ENCODE data around the gene ULK1. TPM values are rescaled to one million over a fixed set of nuclear protein-coding genes. Genes with fewer than 3 reads are reported as not detected.
A peak's percentile ranks its signal among the peaks of the same experiment; 100 is the strongest.

The ULK1 gene
- total RNA-seq, 1 donor from 2014 or later = 80.7 TPM

GRCh38 chr12:131908092-131909080 is 14.0 kb downstream of the ULK1 start:
- no peak for DNase-seq (ENCODE audit: low spot score)

DNA sequence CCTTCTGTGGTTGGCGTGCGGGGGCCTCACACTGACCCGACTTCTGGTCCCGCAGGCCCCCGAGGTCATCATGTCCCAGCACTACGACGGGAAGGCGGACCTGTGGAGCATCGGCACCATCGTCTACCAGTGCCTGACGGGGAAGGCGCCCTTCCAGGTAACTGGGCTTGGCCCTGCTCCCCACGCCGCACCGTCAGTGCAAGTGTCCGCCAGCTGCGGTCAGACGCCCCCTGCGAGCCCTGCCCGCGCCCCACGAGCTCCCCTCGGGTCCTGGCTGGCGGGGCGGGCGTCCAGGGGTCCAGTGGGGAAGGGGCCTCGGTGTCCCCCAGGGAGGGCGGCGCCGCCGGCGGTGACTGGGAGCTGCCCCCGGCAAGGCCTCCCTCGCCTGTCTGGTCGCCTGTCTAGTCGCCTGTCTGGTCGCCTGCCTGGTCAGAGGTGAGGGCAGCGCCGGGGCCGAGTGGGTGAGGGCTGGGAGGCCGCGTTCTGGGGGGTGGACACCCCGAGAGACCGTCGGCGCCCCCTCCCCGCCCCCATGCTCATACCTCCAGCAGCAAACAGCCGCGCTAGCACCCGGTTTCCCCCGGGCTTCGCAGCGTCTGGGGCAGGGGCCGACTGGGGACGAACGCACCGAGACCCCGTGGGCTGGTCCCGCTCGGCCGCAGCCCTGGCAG is 14.8 kb downstream of the ULK1 start:
- no peak for DNase-seq (ENCODE audit: low spot score)

DNA sequence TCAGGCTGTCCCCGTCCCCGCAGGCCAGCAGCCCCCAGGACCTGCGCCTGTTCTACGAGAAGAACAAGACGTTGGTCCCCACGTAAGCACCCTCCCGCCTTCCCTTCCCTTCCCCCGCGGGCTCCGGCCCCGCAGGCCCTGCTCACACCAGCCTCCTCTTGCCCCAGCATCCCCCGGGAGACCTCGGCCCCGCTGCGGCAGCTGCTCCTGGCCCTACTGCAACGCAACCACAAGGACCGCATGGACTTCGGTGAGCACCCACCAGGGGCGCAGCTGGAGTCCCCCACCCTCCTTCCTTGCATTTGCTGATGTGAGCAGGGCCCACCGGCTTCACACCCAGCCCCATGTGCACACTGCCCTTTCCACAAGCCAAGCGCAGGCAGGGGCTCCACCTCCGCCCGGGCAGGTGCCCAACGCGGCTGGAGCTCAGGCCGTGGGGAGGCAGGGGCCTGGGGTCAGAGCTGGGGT is 15.4 kb downstream of the ULK1 start:
- DNase-seq (ENCODE audit: low spot score) = no peak

- DNase-seq (ENCODE audit: low spot score) = no peak
These were observed 16.0 kb downstream of the ULK1 start for GRCh38 chr12:131910302-131911027.

- no peak for DNase-seq (ENCODE audit: low spot score)
These were observed 16.7 kb downstream of the ULK1 start for GRCh38 chr12:131911028-131911650.

DNA sequence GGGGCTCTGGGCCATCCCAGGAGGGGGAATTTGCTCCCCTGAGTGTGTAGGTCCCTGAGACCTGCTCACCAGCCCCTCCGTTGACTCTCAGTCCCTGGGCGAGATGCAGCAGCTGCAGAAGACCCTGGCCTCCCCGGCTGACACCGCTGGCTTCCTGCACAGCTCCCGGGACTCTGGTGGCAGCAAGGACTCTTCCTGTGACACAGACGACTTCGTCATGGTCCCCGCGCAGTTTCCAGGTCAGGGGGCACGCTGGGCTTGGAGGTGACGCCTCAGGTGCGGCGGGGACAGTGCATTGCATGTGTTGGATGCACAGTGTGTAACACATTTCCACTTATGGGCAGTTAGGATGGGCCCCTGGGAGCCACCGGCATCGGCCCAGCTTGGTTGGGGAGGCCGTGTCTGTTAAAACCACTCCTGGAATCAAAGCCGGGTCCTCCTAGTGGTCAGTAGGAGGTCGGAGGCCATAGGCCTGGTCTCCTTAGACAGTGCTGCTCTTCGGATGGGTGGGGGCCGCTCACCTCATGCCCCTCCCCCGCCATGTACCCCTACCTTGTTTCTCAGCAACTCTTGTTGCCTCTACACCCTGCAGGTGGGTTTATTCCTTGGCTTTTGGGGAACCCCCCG is 17.5 kb downstream of the ULK1 start:
- DNase-seq (ENCODE audit: low spot score) = no peak

- DNase-seq (ENCODE audit: low spot score) = peak; percentile 87
These were observed 18.3 kb downstream of the ULK1 start for GRCh38 chr12:131912518-131913274.

GRCh38 chr12:131913666-131914065 is 19.2 kb downstream of the ULK1 start:
- DNase-seq (ENCODE audit: low spot score) = no peak

GRCh38 chr12:131914179-131914702 is 19.8 kb downstream of the ULK1 start:
- DNase-seq (ENCODE audit: low spot score) = no peak

GRCh38 chr12:131915000-131915689 is 20.7 kb downstream of the ULK1 start:
- no peak for DNase-seq (ENCODE audit: low spot score)

DNA sequence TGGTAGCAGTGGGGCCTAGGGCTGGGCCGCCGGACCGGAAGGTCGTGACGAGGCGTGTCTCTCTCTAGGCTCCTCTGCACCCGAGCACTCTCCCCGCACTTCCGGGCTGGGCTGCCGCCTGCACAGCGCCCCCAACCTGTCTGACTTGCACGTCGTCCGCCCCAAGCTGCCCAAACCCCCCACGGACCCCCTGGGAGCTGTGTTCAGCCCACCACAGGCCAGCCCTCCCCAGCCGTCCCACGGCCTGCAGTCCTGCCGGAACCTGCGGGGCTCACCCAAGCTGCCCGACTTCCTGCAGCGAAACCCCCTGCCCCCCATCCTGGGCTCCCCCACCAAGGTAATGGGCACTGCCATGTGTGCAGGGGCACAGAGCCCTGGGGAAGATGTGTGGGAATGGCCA is 21.4 kb downstream of the ULK1 start:
- no peak for DNase-seq (ENCODE audit: low spot score)

- DNase-seq (ENCODE audit: low spot score) = no peak
These were observed 22.1 kb downstream of the ULK1 start for GRCh38 chr12:131916306-131917138.

DNA sequence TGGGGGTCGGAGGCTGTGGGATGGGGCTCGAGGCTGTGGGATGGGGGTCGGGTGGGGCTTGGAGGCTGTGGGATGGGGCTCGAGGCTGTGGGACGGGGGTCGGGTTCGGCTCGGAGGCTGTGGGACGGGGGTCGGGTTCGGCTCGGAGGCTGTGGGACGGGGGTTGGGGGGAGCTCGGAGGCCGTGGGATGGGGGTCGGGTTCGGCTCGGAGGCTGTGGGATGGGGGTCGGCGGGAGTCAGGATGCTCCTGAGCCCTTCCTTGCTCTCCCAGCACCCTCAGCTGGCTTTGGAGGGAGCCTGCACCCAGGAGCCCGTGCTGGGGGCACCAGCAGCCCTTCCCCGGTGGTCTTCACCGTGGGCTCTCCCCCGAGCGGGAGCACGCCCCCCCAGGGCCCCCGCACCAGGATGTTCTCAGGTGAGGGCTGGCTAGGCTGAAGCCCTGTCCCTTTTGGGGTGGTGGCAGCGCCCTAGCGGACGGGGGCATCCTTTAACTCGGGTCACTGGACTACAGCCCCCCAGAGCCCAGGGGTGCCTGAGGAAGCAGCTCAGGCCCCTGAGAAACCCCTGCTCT is 22.8 kb downstream of the ULK1 start:
- no peak for DNase-seq (ENCODE audit: low spot score)

GRCh38 chr12:131917711-131918306 is 23.4 kb downstream of the ULK1 start:
- no peak for DNase-seq (ENCODE audit: low spot score)

GRCh38 chr12:131918311-131919050 is 24.1 kb downstream of the ULK1 start:
- no peak for DNase-seq (ENCODE audit: low spot score)

- no peak for DNase-seq (ENCODE audit: low spot score)
These were observed 24.6 kb downstream of the ULK1 start for GRCh38 chr12:131919051-131919347.
